PFSK-1 (cell line): ENCODE data around the gene HYKK.

Experiments
- FOXP2 ChIP-seq: optimal IDR thresholded peaks from 2 replicates; pipeline ENCODE3; 2011; ENCODE audit warnings: borderline replicate concordance, control low read depth, inconsistent platforms; ENCODE audit not compliant: insufficient read depth; ENCODE audit errors: extremely low read length, extremely low read depth
- POLR2AphosphoS5 ChIP-seq: IDR thresholded peaks from 2 replicates; pipeline ENCODE4 v1.6.1; 2012; ENCODE audit warnings: low read depth, mild to moderate bottlenecking, control low read depth, low read length, moderate library complexity
- SIN3A ChIP-seq: IDR thresholded peaks from 2 replicates; pipeline ENCODE4 v1.6.1; 2012; ENCODE audit warnings: mild to moderate bottlenecking, low read length, moderate library complexity, borderline replicate concordance; ENCODE audit not compliant: insufficient read depth
- TAF1 ChIP-seq: IDR thresholded peaks from 2 replicates; pipeline ENCODE4 v1.6.1; 2012; ENCODE audit warnings: low read length, control low read depth, borderline replicate concordance; ENCODE audit not compliant: insufficient read depth
- TF ChIP-seq, protein P1 (sequence below), 2 experiments: IDR thresholded peaks; 2 replicates each; pipeline versions ENCODE4 v1.6.1 to v1.8.0; 2011 to 2012; ENCODE audit warnings: low read depth in 2 of 2, low read length in 2 of 2, control low read depth in 1 of 2, inconsistent platforms in 1 of 2, mild to moderate bottlenecking in 1 of 2, moderate library complexity in 1 of 2; ENCODE audit not compliant: insufficient read depth in 1 of 2

The HYKK gene

GRCh38 chr15:78477295-78477694 is 30.1 kb upstream of the HYKK start:
- TF ChIP-seq FOXP2: no peak
- TF ChIP-seq SIN3A: no peak
- TF ChIP-seq TAF1: no peak
- no peak for TF ChIP-seq POLR2AphosphoS5
- TF ChIP-seq, protein P1, sequence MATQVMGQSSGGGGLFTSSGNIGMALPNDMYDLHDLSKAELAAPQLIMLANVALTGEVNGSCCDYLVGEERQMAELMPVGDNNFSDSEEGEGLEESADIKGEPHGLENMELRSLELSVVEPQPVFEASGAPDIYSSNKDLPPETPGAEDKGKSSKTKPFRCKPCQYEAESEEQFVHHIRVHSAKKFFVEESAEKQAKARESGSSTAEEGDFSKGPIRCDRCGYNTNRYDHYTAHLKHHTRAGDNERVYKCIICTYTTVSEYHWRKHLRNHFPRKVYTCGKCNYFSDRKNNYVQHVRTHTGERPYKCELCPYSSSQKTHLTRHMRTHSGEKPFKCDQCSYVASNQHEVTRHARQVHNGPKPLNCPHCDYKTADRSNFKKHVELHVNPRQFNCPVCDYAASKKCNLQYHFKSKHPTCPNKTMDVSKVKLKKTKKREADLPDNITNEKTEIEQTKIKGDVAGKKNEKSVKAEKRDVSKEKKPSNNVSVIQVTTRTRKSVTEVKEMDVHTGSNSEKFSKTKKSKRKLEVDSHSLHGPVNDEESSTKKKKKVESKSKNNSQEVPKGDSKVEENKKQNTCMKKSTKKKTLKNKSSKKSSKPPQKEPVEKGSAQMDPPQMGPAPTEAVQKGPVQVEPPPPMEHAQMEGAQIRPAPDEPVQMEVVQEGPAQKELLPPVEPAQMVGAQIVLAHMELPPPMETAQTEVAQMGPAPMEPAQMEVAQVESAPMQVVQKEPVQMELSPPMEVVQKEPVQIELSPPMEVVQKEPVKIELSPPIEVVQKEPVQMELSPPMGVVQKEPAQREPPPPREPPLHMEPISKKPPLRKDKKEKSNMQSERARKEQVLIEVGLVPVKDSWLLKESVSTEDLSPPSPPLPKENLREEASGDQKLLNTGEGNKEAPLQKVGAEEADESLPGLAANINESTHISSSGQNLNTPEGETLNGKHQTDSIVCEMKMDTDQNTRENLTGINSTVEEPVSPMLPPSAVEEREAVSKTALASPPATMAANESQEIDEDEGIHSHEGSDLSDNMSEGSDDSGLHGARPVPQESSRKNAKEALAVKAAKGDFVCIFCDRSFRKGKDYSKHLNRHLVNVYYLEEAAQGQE (IDR thresholded peaks at IDR 0.05; ENCODE audit: insufficient read depth in 1 of 2, low read depth in 2 of 2, low read length in 2 of 2): no peak

DNA sequence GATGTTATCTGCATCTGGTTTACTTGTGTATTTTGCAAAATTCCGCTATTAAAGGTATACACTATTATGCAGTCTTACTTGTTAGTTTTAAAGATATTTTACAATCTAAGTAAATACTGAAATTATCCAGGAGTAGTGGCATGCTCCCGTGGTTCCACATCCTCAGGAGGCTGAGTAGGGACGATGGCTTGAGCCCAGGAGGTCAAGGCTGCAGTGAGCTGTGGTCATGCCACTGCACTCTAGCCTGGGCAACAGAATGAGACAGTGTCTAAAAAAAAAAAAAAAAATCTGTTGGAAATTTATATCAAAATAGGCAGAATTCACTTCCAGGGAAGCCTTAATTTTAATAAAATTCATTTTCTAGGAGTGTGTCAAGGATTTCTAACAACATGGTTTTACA is 27.7 kb upstream of the HYKK start:
- TF ChIP-seq, protein P1 (IDR thresholded peaks at IDR 0.05; ENCODE audit: insufficient read depth in 1 of 2, low read depth in 2 of 2, low read length in 2 of 2): no peak
- no peak for TF ChIP-seq FOXP2
- no peak for TF ChIP-seq TAF1
- no peak for TF ChIP-seq POLR2AphosphoS5
- no peak for TF ChIP-seq SIN3A

- TF ChIP-seq, protein P1 (IDR thresholded peaks at IDR 0.05; ENCODE audit: insufficient read depth in 1 of 2, low read depth in 2 of 2, low read length in 2 of 2): no peak
- TF ChIP-seq FOXP2 (no peak), SIN3A (no peak), POLR2AphosphoS5 (no peak), TAF1 (no peak)
These were observed 25.5 kb upstream of the HYKK start for GRCh38 chr15:78481917-78482316.

- no peak for TF ChIP-seq SIN3A
These were observed 14.5 kb upstream of the HYKK start for GRCh38 chr15:78492872-78493271.

DNA sequence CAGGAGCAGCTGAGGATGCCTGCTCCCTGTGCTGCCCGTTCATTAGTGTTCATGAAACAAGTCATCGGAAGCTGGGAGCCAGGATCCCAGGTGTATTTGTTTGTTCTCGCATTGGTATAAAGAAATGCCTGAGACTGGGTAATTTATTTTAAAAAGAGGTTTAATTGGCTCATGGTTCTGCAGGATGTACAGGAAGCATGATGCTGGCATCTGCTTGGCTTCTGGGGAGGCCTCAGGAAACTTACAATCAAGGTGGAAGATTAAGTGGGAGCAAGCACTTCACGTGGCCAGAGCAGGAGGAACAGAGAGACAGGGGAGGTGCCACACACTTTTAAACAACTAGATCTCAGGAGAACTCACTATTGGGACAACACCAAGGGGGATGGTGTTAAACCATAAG is 5.5 kb upstream of the HYKK start:
- no peak for TF ChIP-seq SIN3A
- TF ChIP-seq, protein P1 (IDR thresholded peaks at IDR 0.05; ENCODE audit: insufficient read depth in 1 of 2, low read depth in 2 of 2, low read length in 2 of 2): no peak
- TF ChIP-seq FOXP2: no peak
- no peak for TF ChIP-seq POLR2AphosphoS5
- TF ChIP-seq TAF1: no peak
